NCI-H1930 (cell line): ENCODE data around the gene CHP2.
A peak's percentile ranks its signal among the peaks of the same experiment; 100 is the strongest.
"Not testable (repeated sequence)": the region's sequence is repeated elsewhere in the genome, so short reads cannot be mapped to it uniquely, and the experiment has no call there.

Source experiments
- DNase-seq, 2 experiments: peaks; one replicate each; lab custom pipeline; 2025; lab: John Stamatoyannopoulos, UW

Gene CHP2

DNA sequence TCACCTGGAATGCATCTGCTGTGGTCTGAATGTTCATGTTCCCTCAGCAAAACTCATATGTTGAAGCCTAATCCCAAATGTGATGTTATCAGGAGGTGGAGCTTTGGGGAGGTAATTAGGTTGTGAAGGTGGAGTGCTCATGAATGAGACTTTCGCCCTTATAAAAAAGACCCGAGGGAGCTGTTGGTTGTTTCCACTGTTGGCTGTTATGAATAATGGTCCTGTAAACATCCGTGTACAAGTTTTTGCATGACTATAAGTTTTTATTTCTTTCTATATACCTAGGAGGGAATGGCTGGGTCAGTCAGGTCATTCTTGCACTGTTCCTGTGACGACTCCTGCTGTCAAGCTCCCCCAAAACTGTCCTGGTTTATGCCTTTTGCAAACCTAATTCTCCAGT lies 9.6 kb upstream of the CHP2 start:
- DNase-seq, result no peak

DNA sequence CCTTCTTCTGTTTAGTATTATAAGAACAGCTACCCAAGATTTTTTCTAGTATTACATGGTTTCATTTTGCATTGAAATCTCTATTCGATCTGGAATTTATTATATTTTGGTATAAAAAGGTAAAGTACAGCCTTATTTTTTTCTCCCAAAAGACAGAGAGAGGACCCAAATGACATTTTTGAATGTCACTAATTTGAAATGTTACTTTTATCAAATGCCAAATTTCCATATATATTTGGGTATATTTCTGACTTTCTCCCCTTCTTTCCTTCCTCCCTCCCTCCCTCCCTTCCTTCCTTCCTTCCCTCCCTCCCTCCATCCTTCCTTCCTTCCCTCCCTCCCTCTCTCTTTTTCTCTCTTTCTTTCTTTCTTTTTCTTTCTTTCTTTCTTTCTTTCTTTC lies 6.2 kb upstream of the CHP2 start:
- no peak for DNase-seq

DNA sequence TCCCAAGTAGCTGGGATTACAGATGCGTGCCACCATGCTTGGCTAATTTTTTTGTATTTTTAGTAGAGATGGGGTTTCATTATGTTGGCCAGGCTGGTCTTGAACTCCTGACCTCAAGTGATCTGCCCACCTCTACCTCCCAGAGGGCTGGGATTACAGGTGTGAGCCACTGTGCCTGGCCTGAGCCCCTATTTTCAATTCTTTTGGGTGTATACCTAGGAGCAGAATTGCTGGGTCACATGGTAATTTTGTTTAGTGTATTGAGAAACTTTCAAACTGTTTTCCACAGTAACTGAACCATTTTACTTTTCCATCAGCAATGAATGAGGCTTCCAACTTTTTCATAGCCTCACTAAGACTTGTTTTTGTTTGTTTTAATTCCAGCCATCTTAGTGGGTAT lies 3.8 kb upstream of the CHP2 start:
- DNase-seq, result not testable (repeated sequence)

DNA sequence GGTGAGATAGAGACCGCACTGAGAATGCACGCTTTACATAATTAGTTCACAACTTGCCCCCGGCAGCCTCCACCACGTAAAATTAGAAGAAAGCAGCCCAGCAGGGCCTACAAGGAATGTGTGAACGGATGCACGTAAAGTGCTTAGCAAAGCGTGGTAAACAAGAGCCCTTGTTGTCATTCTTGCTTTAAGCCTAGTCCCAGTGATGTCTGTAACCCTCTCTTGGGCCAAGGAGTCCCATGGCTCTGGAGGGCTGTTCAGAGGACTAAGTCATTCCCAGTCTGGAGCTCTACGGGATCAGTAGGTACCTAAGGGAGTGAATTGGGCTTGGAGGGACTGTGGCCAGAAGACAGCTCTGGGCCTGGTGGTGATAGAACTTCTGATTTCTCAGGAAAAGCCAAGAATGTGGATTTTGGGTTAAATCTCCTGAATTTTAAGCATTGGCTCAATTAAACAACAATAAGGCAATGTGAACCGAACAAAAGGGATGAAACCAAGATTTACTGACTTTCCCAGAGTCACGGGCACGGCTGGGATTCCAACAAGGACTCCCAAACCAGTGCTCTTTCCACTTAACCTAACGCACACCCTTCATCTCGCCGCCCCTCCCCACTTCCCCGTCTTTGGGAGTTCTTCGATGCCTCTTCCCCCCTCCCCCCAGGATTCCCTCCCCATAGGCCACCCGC lies 775 bp upstream of the CHP2 start:
- DNase-seq, result no peak

DNA sequence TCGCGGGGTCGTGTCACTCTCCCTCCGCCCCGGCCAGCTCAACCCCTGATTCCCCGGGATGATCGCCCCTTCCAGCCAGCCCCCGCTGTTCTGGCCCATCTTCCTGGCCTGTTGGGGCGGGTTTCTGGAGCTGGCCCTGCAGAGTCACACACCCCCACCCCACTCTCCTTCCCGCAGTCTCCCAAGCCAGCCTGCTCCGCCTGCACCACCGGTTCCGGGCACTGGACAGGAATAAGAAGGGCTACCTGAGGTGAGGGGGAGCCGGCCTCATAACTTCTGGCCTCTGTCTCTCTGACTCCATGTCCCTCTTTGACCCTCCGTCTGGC lies 621 bp downstream of the CHP2 start:
- DNase-seq, result no peak

DNA sequence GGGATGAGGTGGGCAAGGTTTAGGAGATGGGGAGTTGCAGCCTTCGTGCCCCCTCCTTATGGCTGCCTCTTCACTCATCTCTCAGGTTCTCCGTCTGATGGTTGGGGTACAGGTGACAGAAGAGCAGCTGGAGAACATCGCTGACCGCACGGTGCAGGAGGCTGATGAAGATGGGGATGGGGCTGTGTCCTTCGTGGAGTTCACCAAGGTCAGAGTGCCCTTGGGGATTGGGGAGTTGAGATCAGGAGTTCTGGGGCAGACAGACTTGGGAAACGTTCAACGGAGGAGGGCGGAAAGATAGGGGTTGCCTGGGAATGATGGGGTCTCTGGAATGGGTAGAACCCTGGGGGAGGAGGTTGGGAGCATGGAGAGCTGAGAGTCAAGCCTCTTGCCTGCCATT lies 2.3 kb downstream of the CHP2 start:
- no peak for DNase-seq

DNA sequence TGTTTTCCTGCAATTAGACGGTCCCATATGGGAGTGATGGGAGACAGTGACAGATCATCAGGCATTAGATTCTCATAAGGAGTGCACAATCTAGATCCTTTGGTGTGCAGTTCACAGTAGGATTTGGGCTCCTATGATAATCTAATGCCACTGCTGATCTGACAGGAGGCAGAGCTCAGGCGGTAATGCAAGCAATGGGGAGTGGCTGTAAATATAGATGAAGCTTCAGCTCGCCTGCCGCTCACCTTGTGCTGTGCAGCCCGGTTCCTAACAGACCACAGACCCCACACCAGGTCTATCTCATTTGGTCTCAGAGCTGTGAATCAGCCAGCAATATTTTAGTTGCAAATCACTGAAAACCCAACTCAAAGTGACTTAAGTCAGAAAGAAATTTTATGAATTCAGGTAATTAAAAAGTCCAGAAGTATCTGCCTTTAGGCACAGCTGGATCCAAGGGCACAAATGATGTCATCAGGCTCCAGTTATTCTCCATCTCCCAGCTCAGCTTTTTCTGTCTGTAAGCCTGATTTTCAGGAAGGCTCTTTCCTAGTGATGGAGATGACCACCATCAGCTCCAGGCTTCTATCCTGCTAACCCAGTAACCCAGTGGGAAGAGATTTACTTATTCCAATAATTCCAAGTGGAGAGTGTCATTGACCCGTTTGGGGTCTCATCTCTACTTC lies 3.3 kb downstream of the CHP2 start:
- DNase-seq, result no peak

DNA sequence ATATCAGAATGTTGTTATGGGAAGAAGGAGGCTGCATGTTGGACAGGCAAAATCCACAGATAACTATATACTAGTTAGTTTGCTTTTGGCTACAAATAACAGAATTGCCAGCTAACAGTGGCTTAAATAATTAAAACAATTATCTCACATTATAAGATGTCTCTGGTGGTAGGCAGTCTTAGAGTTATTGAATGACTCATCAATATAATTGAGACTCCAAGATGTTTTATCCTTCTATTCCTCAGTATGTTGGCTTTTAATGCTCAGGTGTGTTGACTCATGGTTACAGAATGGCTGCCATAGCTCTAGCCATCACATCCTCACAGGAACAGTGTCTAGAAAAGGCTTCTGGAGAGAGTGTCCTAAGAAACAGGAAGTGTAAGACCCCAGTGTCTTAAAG lies 11.1 kb downstream of the CHP2 start:
- no peak for DNase-seq

DNA sequence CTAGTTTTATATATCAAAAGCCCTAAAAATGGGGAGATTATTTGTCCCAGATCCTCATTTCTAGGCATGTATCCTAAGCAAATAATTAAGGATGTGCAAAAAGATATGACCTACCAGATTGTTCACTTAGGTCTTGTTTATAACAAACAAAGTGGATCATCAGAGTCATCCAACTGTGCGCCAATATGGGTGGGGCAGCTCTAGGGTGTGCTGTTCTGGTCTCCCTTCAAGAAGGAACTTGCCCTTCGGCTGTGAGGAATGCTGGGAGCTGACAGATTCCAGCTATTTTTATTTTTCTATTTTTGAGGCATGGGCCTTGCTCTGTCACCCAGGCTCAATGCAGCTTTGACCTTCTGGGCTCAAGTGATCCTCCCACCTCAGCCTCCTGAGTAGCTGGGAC lies 13.8 kb downstream of the CHP2 start:
- no peak for DNase-seq

DNA sequence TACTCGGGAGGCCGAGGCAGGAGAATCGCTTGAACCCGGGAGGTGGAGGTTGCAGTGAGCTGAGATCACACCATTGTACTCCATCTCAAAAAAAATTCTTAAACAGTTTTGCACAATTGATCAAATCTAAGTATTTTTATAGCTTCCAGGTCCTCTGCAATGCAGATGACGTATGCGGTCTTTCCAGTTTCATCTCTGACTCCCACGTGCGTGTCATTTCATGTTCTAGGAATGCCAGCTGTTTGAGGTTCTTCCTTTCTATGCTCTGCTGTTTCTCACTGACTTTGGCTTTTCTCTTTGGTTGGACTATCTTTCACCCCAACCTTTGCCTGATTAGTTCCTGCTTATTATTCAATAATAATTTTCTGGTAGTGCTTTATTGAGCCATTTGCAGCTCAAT lies 16.2 kb downstream of the CHP2 start:
- DNase-seq, result no peak

DNA sequence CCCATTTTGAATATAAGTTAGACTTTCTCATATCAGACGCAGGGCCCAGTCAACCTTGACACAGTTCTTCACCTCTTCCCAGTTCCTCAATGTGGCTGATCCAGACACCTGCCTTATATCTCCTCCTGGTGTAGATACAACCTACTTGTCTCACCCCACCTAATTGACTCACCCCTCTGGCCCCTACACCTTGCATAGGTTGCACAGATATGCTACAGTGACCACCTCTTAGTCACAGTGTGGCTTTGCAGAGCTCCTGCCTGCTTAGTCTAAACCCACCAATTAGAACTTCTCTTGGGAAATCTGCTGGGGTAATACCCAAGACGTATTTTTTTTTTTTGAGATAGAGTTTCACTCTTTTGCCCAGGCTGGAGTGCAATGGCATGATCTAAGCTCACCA lies 16.8 kb downstream of the CHP2 start:
- no peak for DNase-seq

DNA sequence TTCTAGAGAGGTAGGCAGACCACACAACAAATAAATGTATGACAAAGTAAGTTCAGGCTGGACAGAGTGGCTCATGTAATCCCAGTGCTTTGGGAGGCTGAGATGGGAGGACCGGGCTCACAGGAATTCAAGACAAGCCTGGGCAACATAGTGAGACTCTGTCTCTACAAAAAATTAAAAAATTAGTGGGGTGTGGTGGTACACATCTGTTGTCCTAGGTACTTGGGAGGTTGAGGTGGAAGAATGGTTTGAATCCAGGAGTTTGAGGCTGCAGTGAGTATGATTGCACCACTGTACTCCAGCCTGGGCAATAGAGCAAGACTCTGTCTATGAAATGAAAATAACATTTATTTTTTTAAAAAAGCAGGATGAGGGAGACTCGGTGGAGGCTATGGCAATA lies 18.5 kb downstream of the CHP2 start:
- DNase-seq, result no peak

DNA sequence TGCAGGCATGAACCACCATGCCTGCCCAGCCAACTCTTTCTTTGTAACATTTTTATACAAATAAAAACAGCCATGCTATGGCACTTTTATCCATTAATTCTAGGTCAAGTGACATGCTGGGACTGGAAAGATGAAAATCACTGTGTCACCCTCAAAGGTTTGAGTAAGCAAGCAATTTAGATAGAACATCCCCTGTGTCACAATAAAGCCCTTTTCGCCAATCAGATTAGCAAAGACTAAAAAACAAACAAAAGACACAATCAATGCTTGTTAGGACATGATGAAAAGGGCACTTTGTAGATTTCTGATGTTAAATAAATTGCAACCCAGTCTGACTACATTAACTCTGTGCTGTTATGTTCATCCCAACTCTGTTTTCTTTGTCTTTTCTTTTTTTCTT lies 26.4 kb downstream of the CHP2 start:
- no peak for DNase-seq

DNA sequence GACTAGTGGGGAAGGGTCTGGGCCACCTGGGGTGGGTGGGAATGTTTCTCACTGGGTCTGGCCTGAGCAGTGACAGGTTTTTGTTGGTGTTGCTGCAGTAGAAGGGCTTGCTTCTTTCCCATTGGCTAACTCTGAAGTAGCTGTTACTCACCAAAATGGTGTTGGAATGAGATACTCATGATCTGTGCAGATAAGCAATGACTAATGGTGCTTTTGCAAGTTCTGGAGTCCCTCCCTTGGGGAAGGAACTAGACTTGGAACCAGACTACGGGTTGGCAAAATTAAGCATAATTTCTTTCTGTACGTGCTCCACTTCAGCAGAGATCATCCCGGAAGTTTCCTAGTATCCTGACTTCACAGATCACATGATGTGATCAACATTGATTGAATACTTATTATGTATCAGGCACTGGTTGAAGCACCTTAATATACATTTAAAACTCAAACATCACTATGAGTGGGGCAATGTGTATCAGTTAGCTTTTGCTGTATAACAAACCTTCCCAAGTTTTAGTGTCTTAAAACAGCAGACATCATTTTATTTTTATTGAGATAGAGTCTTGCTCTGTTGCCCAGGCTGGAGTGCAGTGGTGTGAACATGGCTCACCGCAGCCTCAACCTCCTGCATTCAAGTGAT lies 30.1 kb downstream of the CHP2 start:
- DNase-seq, result no peak

DNA sequence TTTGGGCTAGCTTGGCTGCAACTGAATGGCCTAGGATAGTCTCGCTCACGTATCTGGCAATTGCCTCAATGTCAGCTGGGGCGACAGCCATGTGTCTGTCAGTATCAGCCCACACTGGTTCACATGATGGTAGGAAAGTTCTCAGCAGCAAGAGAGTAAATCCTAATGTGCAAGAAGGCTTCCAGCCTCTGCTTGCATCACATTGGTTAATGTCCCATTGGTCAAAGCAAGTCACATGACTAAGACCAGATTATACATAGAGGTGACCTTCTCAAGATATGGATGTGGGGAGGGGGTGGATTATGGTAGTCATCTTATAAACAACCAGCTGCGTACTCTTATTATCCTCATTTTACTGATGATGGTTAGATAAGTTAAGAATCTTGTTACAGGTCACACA lies 31.0 kb downstream of the CHP2 start:
- DNase-seq, result no peak

DNA sequence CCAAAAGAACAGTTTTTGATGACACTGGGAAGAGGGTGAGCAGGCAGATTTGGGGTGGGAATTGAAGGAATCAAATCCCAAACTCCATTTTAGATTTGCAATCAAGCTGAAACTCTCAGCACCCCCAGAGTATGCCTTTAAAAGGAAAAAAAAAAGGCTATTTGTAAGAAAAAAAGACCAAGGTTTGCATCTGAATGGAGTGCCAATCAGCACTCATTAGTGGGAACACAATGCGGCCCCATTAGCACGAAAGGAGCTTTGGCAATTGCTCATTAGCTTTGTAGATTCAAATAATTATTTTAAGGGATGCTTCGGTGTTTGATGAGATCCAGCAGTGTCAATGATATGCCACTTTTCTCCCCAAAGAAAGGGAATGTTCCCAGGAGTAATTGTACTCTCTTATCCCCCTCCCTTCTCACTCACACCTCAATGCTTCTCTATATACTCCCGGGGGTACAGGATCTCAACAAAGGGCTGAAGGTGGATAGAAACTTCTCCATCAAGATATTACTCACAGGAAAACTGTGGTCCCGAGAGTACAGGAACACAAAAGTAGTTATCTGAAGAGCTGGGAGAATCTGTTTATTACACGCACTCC lies 32.2 kb downstream of the CHP2 start:
- no peak for DNase-seq

DNA sequence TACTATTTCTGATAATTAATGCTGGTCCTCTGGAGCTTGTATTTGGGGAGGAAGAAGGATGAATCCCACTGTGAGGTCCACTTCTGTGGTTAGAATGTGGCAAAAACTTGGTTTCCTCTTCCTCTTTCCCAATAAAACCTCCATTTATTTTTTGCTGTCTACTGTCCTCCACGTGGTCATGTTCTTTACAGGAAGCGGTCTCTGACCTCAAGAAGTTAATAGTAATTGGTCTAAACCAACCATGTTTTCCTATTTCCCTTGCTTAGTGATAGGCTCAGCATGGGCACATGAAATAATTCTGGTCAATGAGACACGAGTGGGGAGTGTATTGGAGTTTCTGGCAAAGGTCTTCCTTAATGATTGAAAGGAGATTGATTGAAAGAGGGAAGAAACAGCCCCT lies 33.9 kb downstream of the CHP2 start:
- DNase-seq, result no peak

DNA sequence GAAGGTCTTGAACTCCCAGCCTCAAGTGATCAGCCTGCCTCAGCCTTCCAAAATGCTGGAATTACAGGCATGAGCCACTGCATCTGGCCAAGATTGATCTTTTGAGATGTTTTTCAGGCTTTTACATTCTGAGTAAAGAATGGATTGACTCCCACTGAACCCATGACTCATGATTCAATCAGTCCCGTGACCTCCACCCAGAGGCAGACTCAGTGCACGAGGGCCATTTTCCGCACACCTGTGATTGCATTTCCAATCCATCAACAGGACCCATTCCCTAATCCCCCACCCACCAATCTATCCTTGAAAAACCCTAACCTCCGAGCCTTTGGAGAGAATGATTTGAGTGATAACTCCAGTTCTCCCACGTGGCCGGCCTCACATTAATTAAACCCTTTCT lies 40.6 kb downstream of the CHP2 start:
- DNase-seq, result no peak

DNA sequence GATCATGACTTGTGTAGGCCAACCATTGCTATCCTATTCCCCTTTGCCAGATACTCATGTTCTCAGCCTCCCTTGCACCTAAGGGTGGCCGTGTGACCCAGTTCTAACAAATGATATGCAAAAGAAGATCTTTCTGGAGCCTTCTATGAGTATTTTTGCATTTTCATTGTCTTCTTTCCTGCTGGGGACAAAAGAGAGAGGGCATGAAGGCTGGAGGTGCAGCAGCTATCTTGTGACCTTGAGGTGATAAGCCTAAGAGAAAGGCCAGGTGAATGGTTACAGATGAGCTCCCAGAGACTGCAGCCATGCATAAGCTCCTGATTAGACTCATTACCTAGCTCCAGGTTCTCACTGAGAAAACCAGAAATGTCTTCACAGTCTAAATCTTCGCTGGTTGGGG lies 42.1 kb downstream of the CHP2 start:
- DNase-seq, result no peak

DNA sequence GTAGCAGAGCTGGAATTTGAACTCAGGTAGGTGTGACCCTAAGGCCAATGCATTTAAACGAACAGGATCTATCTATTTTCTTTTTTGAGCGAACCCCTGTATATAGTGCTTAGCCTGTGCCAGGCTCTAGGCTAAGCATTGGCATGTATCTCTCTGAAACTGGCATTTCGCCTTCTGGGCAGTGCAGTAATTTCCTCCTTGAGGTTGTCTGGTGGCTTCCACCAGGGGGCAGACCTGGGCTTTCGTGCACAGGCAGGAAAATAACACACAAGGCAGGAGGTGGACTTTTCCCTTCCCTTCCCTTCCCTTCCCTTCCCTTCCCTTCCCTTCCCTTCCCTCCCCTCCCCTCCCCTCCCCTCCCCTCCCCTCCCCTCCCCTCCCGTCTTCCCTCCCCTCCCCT lies 46.6 kb downstream of the CHP2 start:
- DNase-seq, result peak; percentile 39 to 64

DNA sequence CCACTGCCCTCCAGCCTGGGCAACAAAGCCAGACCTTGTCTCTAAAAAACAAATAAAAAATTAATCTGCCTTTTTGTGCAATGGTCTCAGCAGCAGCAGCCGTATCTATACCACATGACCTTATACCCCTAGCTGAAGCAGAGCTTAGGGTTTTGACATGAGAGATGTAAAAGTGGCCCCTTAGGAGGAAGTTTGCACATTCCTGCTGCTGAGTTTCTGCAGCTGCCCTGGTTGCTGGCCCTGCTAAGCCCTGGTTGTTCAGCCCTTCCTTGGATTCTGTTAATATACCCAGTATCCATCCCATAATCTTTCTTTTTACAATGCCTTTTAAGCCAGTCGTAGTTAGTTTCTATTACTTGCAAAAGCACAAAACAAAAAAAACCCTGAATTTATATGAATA lies 48.0 kb downstream of the CHP2 start:
- no peak for DNase-seq

DNA sequence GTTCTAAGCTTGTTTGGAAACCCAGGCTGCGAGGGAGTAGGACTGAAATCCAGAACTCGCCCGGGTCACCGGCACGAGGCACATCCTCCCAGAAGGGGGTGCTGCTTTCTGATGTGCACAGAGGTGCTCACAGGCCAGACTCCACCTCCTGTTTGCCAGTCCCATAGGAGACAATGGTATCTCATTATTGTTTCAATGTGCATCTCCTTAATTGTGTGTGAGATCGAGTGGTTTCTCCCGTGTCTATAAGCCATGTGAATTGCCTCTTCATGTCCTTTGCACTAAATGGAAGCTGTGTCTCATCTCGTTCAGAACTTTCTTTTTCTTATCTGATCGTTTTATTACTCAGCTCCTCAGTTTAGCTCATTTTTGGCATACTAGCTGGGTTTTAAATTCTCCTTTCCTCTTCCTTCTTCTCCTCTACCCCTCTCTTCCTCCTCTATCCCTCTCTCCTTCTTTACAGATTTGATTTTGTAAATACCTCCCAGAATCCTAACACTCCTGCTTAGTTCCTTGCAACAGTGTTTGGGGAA lies 48.8 kb downstream of the CHP2 start:
- DNase-seq, result peak; percentile 46 to 75

DNA sequence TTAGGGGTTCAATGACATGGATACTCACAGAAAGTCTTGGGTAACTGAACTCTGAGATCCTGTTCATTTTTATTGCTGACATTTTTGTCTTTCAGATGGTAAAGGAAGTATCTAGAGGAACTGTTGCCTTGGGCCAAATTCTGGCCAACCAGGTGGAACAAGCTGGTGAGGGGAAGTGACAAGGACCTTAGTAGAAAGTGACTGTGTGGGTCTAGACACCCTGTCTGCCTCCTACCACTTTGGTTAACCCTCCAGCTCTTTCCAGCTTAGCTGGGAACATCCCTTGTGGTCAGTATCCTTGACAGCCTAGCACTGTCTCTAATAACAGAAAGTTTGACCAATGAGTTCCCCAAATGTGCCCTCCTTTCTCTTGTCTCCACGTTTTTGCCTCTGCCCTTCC lies 52.2 kb downstream of the CHP2 start:
- DNase-seq, result no peak
